ENCODE data around the gene B4GALT7.

The B4GALT7 gene

DNA sequence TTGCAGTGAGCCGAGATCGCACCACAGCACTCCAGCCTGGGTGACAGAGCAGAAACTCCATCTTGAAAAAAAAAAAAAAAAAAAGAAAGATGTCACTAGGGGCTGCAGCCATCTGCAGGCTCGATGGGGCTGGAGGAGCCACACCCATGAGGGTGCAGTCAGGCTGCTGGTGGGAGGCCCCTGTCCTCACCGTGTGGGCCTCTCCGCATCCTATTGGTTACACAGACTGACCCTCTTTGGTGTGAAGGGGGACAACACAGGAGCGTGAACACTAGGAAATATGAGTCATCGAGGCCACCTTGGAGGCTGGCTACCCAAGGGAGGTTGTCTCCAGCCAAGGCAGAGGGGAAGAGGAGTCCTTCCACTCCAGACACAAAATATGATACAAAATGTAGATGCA, 31.6 kb upstream of the B4GALT7 start:
- Histone ChIP-seq H3K4me3 (ENCODE audit: low read depth in 1 of 2, low read length in 2 of 2) (no peak overlapping the region), H3K4me1 (ENCODE audit: insufficient read depth, low read length) (no peaks in the 10 kb centered on the region), H2AFZ (ENCODE audit: low read depth, low read length) (no peak overlapping the region), H3K4me2 (ENCODE audit: insufficient read depth, low read length) (no peak overlapping the region), H3K27ac (ENCODE audit: low read length) (no peak overlapping the region), H3K9ac (ENCODE audit: low read depth, low read length) (no peak overlapping the region), H3K9me3 (ENCODE audit: insufficient read depth, low read length, severe bottlenecking) (no peaks in the 10 kb centered on the region), H3K36me3 (ENCODE audit: insufficient read depth, low read length) (no peaks in the 10 kb centered on the region), H4K20me1 (ENCODE audit: insufficient read depth, low read length) (no peaks in the 10 kb centered on the region), H3K27me3 (ENCODE audit: insufficient read depth, low read length, poor library complexity) (no peaks in the 10 kb centered on the region), H3K79me2 (ENCODE audit: insufficient read depth, low read length) (no peaks in the 10 kb centered on the region)
- TF ChIP-seq EZH2 (IDR thresholded peaks at IDR 0.05; ENCODE audit: borderline replicate concordance, low read depth, low read length, severe bottlenecking) (no peak), CTCF (IDR thresholded peaks at IDR 0.05; ENCODE audit: borderline replicate concordance, extremely low read depth, low read length, poor library complexity, severe bottlenecking) (no peak)
- ATAC-seq (ENCODE audit: insufficient read depth, low read depth): no peak
- DNase-seq: no peak

- TF ChIP-seq EZH2 (IDR thresholded peaks at IDR 0.05; ENCODE audit: borderline replicate concordance, low read depth, low read length, severe bottlenecking) (no peak), CTCF (IDR thresholded peaks at IDR 0.05; ENCODE audit: borderline replicate concordance, extremely low read depth, low read length, poor library complexity, severe bottlenecking) (no peak)
- Histone ChIP-seq H3K36me3 (ENCODE audit: insufficient read depth, low read length) (no peaks in the 10 kb centered on the region), H4K20me1 (ENCODE audit: insufficient read depth, low read length) (no peaks in the 10 kb centered on the region), H3K4me1 (ENCODE audit: insufficient read depth, low read length) (no peaks in the 10 kb centered on the region), H3K4me3 (ENCODE audit: low read depth in 1 of 2, low read length in 2 of 2) (no peak overlapping the region), H3K27ac (ENCODE audit: low read length) (no peak overlapping the region), H3K4me2 (ENCODE audit: insufficient read depth, low read length) (no peak overlapping the region), H3K9me3 (ENCODE audit: insufficient read depth, low read length, severe bottlenecking) (no peaks in the 10 kb centered on the region), H3K79me2 (ENCODE audit: insufficient read depth, low read length) (no peaks in the 10 kb centered on the region), H2AFZ (ENCODE audit: low read depth, low read length) (no peak overlapping the region), H3K9ac (ENCODE audit: low read depth, low read length) (no peak overlapping the region), H3K27me3 (ENCODE audit: insufficient read depth, low read length, poor library complexity) (no peaks in the 10 kb centered on the region)
- no peak for ATAC-seq (ENCODE audit: insufficient read depth, low read depth)
- no peak for DNase-seq
Observed at GRCh38 chr5:177569894-177570293, 30.0 kb upstream of the B4GALT7 start.

DNA sequence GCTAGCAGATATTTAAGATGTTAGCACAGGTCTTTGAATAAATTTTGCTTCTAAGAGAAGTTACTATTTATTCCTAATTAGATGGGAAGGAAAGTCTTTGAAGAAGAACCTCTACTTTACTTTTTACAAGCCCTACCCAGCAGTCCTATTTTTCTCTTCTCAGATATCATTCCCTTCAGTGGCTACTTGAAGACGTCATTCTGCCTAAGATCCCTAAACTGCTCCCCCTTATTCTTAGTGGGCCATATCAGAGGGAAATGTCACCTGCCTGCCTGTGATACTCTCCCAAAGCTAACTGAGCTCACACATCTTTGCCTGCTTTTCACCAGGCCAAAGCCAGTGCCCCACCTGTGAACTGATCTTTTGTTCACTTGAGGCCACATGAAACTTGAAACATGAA, 24.4 kb upstream of the B4GALT7 start:
- no peaks in the 10 kb centered on the region for H3K9me3 ChIP-seq (ENCODE audit: insufficient read depth, low read length, severe bottlenecking)
- no peak overlapping the region for H3K4me3 ChIP-seq (ENCODE audit: low read depth in 1 of 2, low read length in 2 of 2)
- H4K20me1 ChIP-seq (ENCODE audit: insufficient read depth, low read length): no peaks in the 10 kb centered on the region
- DNase-seq (no peak), ATAC-seq (ENCODE audit: insufficient read depth, low read depth) (no peak)
- no peaks in the 10 kb centered on the region for H3K36me3 ChIP-seq (ENCODE audit: insufficient read depth, low read length)
- H3K27ac ChIP-seq (ENCODE audit: low read length): no peak overlapping the region
- TF ChIP-seq EZH2 (IDR thresholded peaks at IDR 0.05; ENCODE audit: borderline replicate concordance, low read depth, low read length, severe bottlenecking) (no peak), CTCF (IDR thresholded peaks at IDR 0.05; ENCODE audit: borderline replicate concordance, extremely low read depth, low read length, poor library complexity, severe bottlenecking) (no peak)
- no peak overlapping the region for H3K4me2 ChIP-seq (ENCODE audit: insufficient read depth, low read length)
- H2AFZ ChIP-seq (ENCODE audit: low read depth, low read length): no peak overlapping the region
- H3K4me1 ChIP-seq (ENCODE audit: insufficient read depth, low read length): no peaks in the 10 kb centered on the region
- H3K27me3 ChIP-seq (ENCODE audit: insufficient read depth, low read length, poor library complexity): no peaks in the 10 kb centered on the region
- no peak overlapping the region for H3K9ac ChIP-seq (ENCODE audit: low read depth, low read length)
- no peaks in the 10 kb centered on the region for H3K79me2 ChIP-seq (ENCODE audit: insufficient read depth, low read length)

- Histone ChIP-seq H3K4me3 (ENCODE audit: low read depth in 1 of 2, low read length in 2 of 2) (no peak overlapping the region), H4K20me1 (ENCODE audit: insufficient read depth, low read length) (no peaks in the 10 kb centered on the region), H3K79me2 (ENCODE audit: insufficient read depth, low read length) (no peaks in the 10 kb centered on the region), H3K4me2 (ENCODE audit: insufficient read depth, low read length) (no peak overlapping the region), H3K4me1 (ENCODE audit: insufficient read depth, low read length) (no peaks in the 10 kb centered on the region), H3K36me3 (ENCODE audit: insufficient read depth, low read length) (no peaks in the 10 kb centered on the region), H3K27me3 (ENCODE audit: insufficient read depth, low read length, poor library complexity) (no peaks in the 10 kb centered on the region), H2AFZ (ENCODE audit: low read depth, low read length) (no peak overlapping the region), H3K9ac (ENCODE audit: low read depth, low read length) (no peak overlapping the region), H3K9me3 (ENCODE audit: insufficient read depth, low read length, severe bottlenecking) (no peaks in the 10 kb centered on the region), H3K27ac (ENCODE audit: low read length) (no peak overlapping the region)
- no peak for DNase-seq
- TF ChIP-seq EZH2 (IDR thresholded peaks at IDR 0.05; ENCODE audit: borderline replicate concordance, low read depth, low read length, severe bottlenecking) (no peak), CTCF (IDR thresholded peaks at IDR 0.05; ENCODE audit: borderline replicate concordance, extremely low read depth, low read length, poor library complexity, severe bottlenecking) (no peak)
- ATAC-seq (ENCODE audit: insufficient read depth, low read depth): no peak
Observed at GRCh38 chr5:177576169-177576568, 23.8 kb upstream of the B4GALT7 start.
